Type B pancreatic cell (in vitro differentiated cells): ENCODE data around the gene CARMIL3. TPM values are rescaled to one million over a fixed set of nuclear protein-coding genes. Genes with fewer than 3 reads are reported as not detected.
"Not testable (repeated sequence)": the region's sequence is repeated elsewhere in the genome, so short reads cannot be mapped to it uniquely, and the experiment has no call there.

Source experiments
- DNase-seq: peaks from one replicate; pipeline ENCODE4 v3.0.0; 2021; ENCODE audit warnings: mixed read lengths; ENCODE audit not compliant: unreplicated experiment; ENCODE audit errors: extremely low spot score
- H3K27ac Mint-ChIP-seq: 2 replicates; pipeline ENCODE4 v1.8.0; 2021; ENCODE audit warnings: mild to moderate bottlenecking, mixed read lengths
- H3K27me3 Mint-ChIP-seq: 2 replicates; pipeline ENCODE4 v1.8.0; 2021; ENCODE audit warnings: mixed read lengths
- H3K36me3 Mint-ChIP-seq: 2 replicates; pipeline ENCODE4 v1.8.0; 2021; ENCODE audit warnings: mixed read lengths
- H3K4me1 Mint-ChIP-seq: one replicate; pipeline ENCODE4 v1.8.0; 2021; ENCODE audit warnings: mixed read lengths; ENCODE audit not compliant: unreplicated experiment
- H3K4me3 Mint-ChIP-seq: 2 replicates; pipeline ENCODE4 v1.8.0; 2021; ENCODE audit warnings: mild to moderate bottlenecking, mixed read lengths
- H3K9me3 Mint-ChIP-seq: 2 replicates; pipeline ENCODE4 v1.8.0; 2021; ENCODE audit warnings: mixed read lengths
- CTCF ChIP-seq: fragments of 200-600 bp; sonication (generic); conservative IDR thresholded peaks from 2 replicates; pipeline ENCODE4 v1.5.0; 2021; ENCODE audit warnings: antibody characterized with exemption, mild to moderate bottlenecking
- total RNA-seq: library from RNA; stranded (reverse); gene quantifications from 2 replicates; pipeline ENCODE4 v1.2.1, GENCODE V29; 2021; ENCODE audit warnings: low replicate concordance

Gene CARMIL3
- total RNA-seq, 1 donor from 2014 or later: 2.8 TPM

- H3K4me3 Mint-ChIP-seq: no peak overlapping the region
- peaks cover 7% of the 10 kb centered on the region for H3K36me3 Mint-ChIP-seq
- DNase-seq: no peak
- H3K4me1 Mint-ChIP-seq: no peaks in the 10 kb centered on the region
- no peaks in the 10 kb centered on the region for H3K27me3 Mint-ChIP-seq
- no peaks in the 10 kb centered on the region for H3K9me3 Mint-ChIP-seq
- peak overlapping the region; percentile 29 for H3K27ac Mint-ChIP-seq
- TF ChIP-seq CTCF: no peak
These were observed 51.6 kb downstream of the CARMIL3 start for GRCh38 chr14:24103451-24103850.

GRCh38 chr14:24105609-24106239 lies 53.9 kb downstream of the CARMIL3 start:
- H3K27me3 Mint-ChIP-seq, H3K9me3 Mint-ChIP-seq, H3K4me1 Mint-ChIP-seq, DNase-seq, H3K4me3 Mint-ChIP-seq, H3K36me3 Mint-ChIP-seq, H3K27ac Mint-ChIP-seq: not testable (repeated sequence)

DNA sequence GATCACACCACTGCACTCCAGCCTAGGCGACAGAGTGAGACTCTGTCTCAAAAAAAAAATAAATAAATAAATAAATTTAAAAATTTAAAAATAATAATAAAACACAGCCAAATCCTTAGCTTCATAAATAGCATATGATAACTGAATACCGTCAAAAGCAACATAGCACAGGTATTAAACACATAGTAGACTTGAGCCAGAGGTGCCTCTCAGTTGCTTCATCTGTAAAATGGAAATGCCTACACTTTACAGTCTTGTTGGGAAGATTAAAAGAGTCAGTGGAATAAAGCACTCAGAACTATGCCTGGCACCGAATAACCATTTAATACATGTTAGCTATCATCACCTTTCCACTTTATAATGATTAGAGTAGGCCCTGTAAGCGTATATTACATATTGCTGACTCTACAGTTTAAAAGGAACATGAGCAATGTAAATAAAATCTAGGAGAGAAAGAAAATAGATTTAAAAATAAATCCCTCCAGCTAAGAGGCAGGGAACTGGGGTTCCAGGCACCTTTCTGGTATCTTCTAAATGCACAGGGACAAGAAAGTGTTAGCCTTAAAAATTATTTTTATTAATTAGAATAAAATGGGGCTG lies 55.0 kb downstream of the CARMIL3 start:
- no peak for TF ChIP-seq CTCF
- DNase-seq: no peak
- Mint-ChIP-seq H3K36me3 (peaks cover 7% of the 10 kb centered on the region), H3K27me3 (no peaks in the 10 kb centered on the region), H3K4me1 (peaks cover 5% of the 10 kb centered on the region), H3K27ac (no peak overlapping the region), H3K9me3 (no peaks in the 10 kb centered on the region), H3K4me3 (no peak overlapping the region)

- H3K27me3 Mint-ChIP-seq: no peaks in the 10 kb centered on the region
- H3K9me3 Mint-ChIP-seq: no peaks in the 10 kb centered on the region
- DNase-seq: no peak
- peaks cover 5% of the 10 kb centered on the region for H3K4me1 Mint-ChIP-seq
- H3K36me3 Mint-ChIP-seq: peaks cover 3% of the 10 kb centered on the region
- no peak for TF ChIP-seq CTCF
- H3K27ac Mint-ChIP-seq: peak overlapping the region; percentile 80
- peak overlapping the region; percentile 40 for H3K4me3 Mint-ChIP-seq
These were observed 56.6 kb downstream of the CARMIL3 start for GRCh38 chr14:24108336-24108874.

- no peak for TF ChIP-seq CTCF
- DNase-seq: no peak
- H3K9me3 Mint-ChIP-seq: no peaks in the 10 kb centered on the region
- H3K36me3 Mint-ChIP-seq: peaks cover under 1% of the 10 kb centered on the region
- no peak overlapping the region for H3K4me3 Mint-ChIP-seq
- H3K27ac Mint-ChIP-seq: no peak overlapping the region
- H3K4me1 Mint-ChIP-seq: peaks cover 5% of the 10 kb centered on the region
- no peaks in the 10 kb centered on the region for H3K27me3 Mint-ChIP-seq
These were observed 58.3 kb downstream of the CARMIL3 start for GRCh38 chr14:24110060-24110459.

GRCh38 chr14:24110523-24110922 lies 58.7 kb downstream of the CARMIL3 start:
- no peak overlapping the region for H3K4me3 Mint-ChIP-seq

More at GRCh38 chr14:24110523-24110922, 58.7 kb downstream of the CARMIL3 start:
- Mint-ChIP-seq H3K4me1 (peaks cover 10% of the 10 kb centered on the region), H3K9me3 (no peaks in the 10 kb centered on the region), H3K36me3 (peaks cover 5% of the 10 kb centered on the region), H3K27ac (no peak overlapping the region), H3K27me3 (no peaks in the 10 kb centered on the region)
- no peak for TF ChIP-seq CTCF
- DNase-seq: no peak
